ENCODE measurements around the gene DTNA.

DTNA gene

GRCh38 chr18:34857320-34857719 lies 147.2 kb downstream of the DTNA start:
- Mint-ChIP-seq H3K27me3 (ENCODE audit: low read depth) (peaks cover 69% of the 10 kb centered on the region), H3K4me1 (ENCODE audit: low read depth) (peaks cover 4% of the 10 kb centered on the region), H3K27ac (no peak overlapping the region), H3K4me3 (no peak overlapping the region), H3K36me3 (ENCODE audit: low read depth) (no peaks in the 10 kb centered on the region), H3K9me3 (no peaks in the 10 kb centered on the region)

- Mint-ChIP-seq H3K27me3 (ENCODE audit: low read depth) (peaks cover 70% of the 10 kb centered on the region), H3K36me3 (ENCODE audit: low read depth) (no peaks in the 10 kb centered on the region), H3K27ac (no peak overlapping the region), H3K4me1 (ENCODE audit: low read depth) (peaks cover 4% of the 10 kb centered on the region), H3K9me3 (no peaks in the 10 kb centered on the region), H3K4me3 (no peak overlapping the region)
Measured at GRCh38 chr18:34858188-34858587, 148.1 kb downstream of the DTNA start.

GRCh38 chr18:34859496-34859895 lies 149.4 kb downstream of the DTNA start:
- Mint-ChIP-seq H3K27me3 (ENCODE audit: low read depth) (peaks cover 67% of the 10 kb centered on the region), H3K36me3 (ENCODE audit: low read depth) (peaks cover 2% of the 10 kb centered on the region), H3K4me3 (no peak overlapping the region), H3K4me1 (ENCODE audit: low read depth) (peaks cover 4% of the 10 kb centered on the region), H3K27ac (no peak overlapping the region), H3K9me3 (no peaks in the 10 kb centered on the region)

- no peak overlapping the region for H3K4me3 Mint-ChIP-seq
- H3K4me1 Mint-ChIP-seq (ENCODE audit: low read depth), result peaks cover 12% of the 10 kb centered on the region
- H3K36me3 Mint-ChIP-seq (ENCODE audit: low read depth), result peaks cover 6% of the 10 kb centered on the region
- H3K27ac Mint-ChIP-seq, result no peak overlapping the region
- H3K9me3 Mint-ChIP-seq, result no peaks in the 10 kb centered on the region
- peaks cover 48% of the 10 kb centered on the region for H3K27me3 Mint-ChIP-seq (ENCODE audit: low read depth)
Measured at GRCh38 chr18:34862561-34862960, 152.5 kb downstream of the DTNA start.

- Mint-ChIP-seq H3K9me3 (no peaks in the 10 kb centered on the region), H3K4me3 (no peak overlapping the region), H3K27ac (no peak overlapping the region), H3K27me3 (ENCODE audit: low read depth) (peaks cover 38% of the 10 kb centered on the region), H3K4me1 (ENCODE audit: low read depth) (peaks cover 12% of the 10 kb centered on the region), H3K36me3 (ENCODE audit: low read depth) (peaks cover 6% of the 10 kb centered on the region)
Measured at GRCh38 chr18:34863702-34864101, 153.6 kb downstream of the DTNA start.

- no peak overlapping the region for H3K4me3 Mint-ChIP-seq
- peaks cover 6% of the 10 kb centered on the region for H3K36me3 Mint-ChIP-seq (ENCODE audit: low read depth)
- no peak overlapping the region for H3K27ac Mint-ChIP-seq
- H3K4me1 Mint-ChIP-seq (ENCODE audit: low read depth), result peaks cover 12% of the 10 kb centered on the region
- H3K27me3 Mint-ChIP-seq (ENCODE audit: low read depth), result peaks cover 34% of the 10 kb centered on the region
- H3K9me3 Mint-ChIP-seq, result no peaks in the 10 kb centered on the region
Measured at GRCh38 chr18:34864836-34865497, 154.9 kb downstream of the DTNA start.

GRCh38 chr18:34866310-34866709 lies 156.2 kb downstream of the DTNA start:
- Mint-ChIP-seq H3K27me3 (ENCODE audit: low read depth) (peaks cover 31% of the 10 kb centered on the region), H3K4me3 (no peak overlapping the region), H3K4me1 (ENCODE audit: low read depth) (peaks cover 9% of the 10 kb centered on the region), H3K27ac (no peak overlapping the region), H3K36me3 (ENCODE audit: low read depth) (peaks cover 6% of the 10 kb centered on the region), H3K9me3 (no peaks in the 10 kb centered on the region)

GRCh38 chr18:34866739-34867138 lies 156.6 kb downstream of the DTNA start:
- Mint-ChIP-seq H3K36me3 (ENCODE audit: low read depth) (peaks cover 6% of the 10 kb centered on the region), H3K27me3 (ENCODE audit: low read depth) (peaks cover 28% of the 10 kb centered on the region), H3K9me3 (no peaks in the 10 kb centered on the region), H3K4me3 (no peak overlapping the region), H3K4me1 (ENCODE audit: low read depth) (peaks cover 11% of the 10 kb centered on the region), H3K27ac (no peak overlapping the region)

GRCh38 chr18:34867520-34867919 lies 157.4 kb downstream of the DTNA start:
- Mint-ChIP-seq H3K36me3 (ENCODE audit: low read depth) (peaks cover 6% of the 10 kb centered on the region), H3K27me3 (ENCODE audit: low read depth) (peaks cover 23% of the 10 kb centered on the region), H3K9me3 (no peaks in the 10 kb centered on the region), H3K4me3 (no peak overlapping the region), H3K4me1 (ENCODE audit: low read depth) (peaks cover 13% of the 10 kb centered on the region), H3K27ac (no peak overlapping the region)

GRCh38 chr18:34870555-34871310 lies 160.6 kb downstream of the DTNA start:
- Mint-ChIP-seq H3K9me3 (no peaks in the 10 kb centered on the region), H3K27me3 (ENCODE audit: low read depth) (peaks cover 2% of the 10 kb centered on the region), H3K4me1 (ENCODE audit: low read depth) (peaks cover 10% of the 10 kb centered on the region), H3K4me3 (no peak overlapping the region), H3K27ac (no peak overlapping the region), H3K36me3 (ENCODE audit: low read depth) (peaks cover 2% of the 10 kb centered on the region)

- no peak overlapping the region for H3K27ac Mint-ChIP-seq
- no peaks in the 10 kb centered on the region for H3K36me3 Mint-ChIP-seq (ENCODE audit: low read depth)
- H3K4me1 Mint-ChIP-seq (ENCODE audit: low read depth), result peaks cover 7% of the 10 kb centered on the region
- no peaks in the 10 kb centered on the region for H3K27me3 Mint-ChIP-seq (ENCODE audit: low read depth)
- H3K4me3 Mint-ChIP-seq, result no peak overlapping the region
- H3K9me3 Mint-ChIP-seq, result no peaks in the 10 kb centered on the region
Measured at GRCh38 chr18:34871435-34871834, 161.3 kb downstream of the DTNA start.

- Mint-ChIP-seq H3K27me3 (ENCODE audit: low read depth) (no peaks in the 10 kb centered on the region), H3K9me3 (no peaks in the 10 kb centered on the region), H3K27ac (no peak overlapping the region), H3K36me3 (ENCODE audit: low read depth) (no peaks in the 10 kb centered on the region), H3K4me3 (no peak overlapping the region), H3K4me1 (ENCODE audit: low read depth) (peaks cover 5% of the 10 kb centered on the region)
Measured at GRCh38 chr18:34872066-34872465, 162.0 kb downstream of the DTNA start.

GRCh38 chr18:34873986-34874580 lies 164.0 kb downstream of the DTNA start:
- H3K9me3 Mint-ChIP-seq, result no peaks in the 10 kb centered on the region
- no peak overlapping the region for H3K27ac Mint-ChIP-seq
- no peaks in the 10 kb centered on the region for H3K36me3 Mint-ChIP-seq (ENCODE audit: low read depth)
- H3K4me3 Mint-ChIP-seq, result no peak overlapping the region
- H3K27me3 Mint-ChIP-seq (ENCODE audit: low read depth), result peaks cover 3% of the 10 kb centered on the region
- H3K4me1 Mint-ChIP-seq (ENCODE audit: low read depth), result peaks cover 5% of the 10 kb centered on the region

- Mint-ChIP-seq H3K27me3 (ENCODE audit: low read depth) (peaks cover 9% of the 10 kb centered on the region), H3K4me3 (no peak overlapping the region), H3K4me1 (ENCODE audit: low read depth) (peaks cover 5% of the 10 kb centered on the region), H3K27ac (no peak overlapping the region), H3K9me3 (no peaks in the 10 kb centered on the region), H3K36me3 (ENCODE audit: low read depth) (no peaks in the 10 kb centered on the region)
Measured at GRCh38 chr18:34875150-34875549, 165.1 kb downstream of the DTNA start.

GRCh38 chr18:34880403-34880802 lies 170.3 kb downstream of the DTNA start:
- Mint-ChIP-seq H3K36me3 (ENCODE audit: low read depth) (no peaks in the 10 kb centered on the region), H3K27me3 (ENCODE audit: low read depth) (peaks cover 12% of the 10 kb centered on the region), H3K4me3 (no peak overlapping the region), H3K27ac (no peak overlapping the region), H3K4me1 (ENCODE audit: low read depth) (no peaks in the 10 kb centered on the region), H3K9me3 (no peaks in the 10 kb centered on the region)
